ENCODE measurements around the gene ARSI.
A peak's percentile ranks its signal among the peaks of the same experiment; 100 is the strongest.

Gene ARSI

GRCh38 chr5:150264667-150265603, 37.8 kb downstream of the ARSI start:
- Histone ChIP-seq H3K9ac (ENCODE audit: low read length in 2 of 2) (no peak overlapping the region), H3K4me1 (ENCODE audit: control insufficient read depth, insufficient read depth, low read length) (peaks cover 13% of the 10 kb centered on the region), H3K27me3 (ENCODE audit: control insufficient read depth in 1 of 2, insufficient read depth in 2 of 2, low read length in 2 of 2) (no peaks in the 10 kb centered on the region), H3K27ac (ENCODE audit: low read length) (no peak overlapping the region), H3K4me3 (ENCODE audit: low read length in 2 of 2) (no peak overlapping the region), H3K9me3 (ENCODE audit: control insufficient read depth in 2 of 2, low read length in 2 of 2) (no peaks in the 10 kb centered on the region), H3K36me3 (ENCODE audit: control insufficient read depth in 2 of 2, insufficient read depth in 2 of 2, low read length in 2 of 2) (no peaks in the 10 kb centered on the region)

GRCh38 chr5:150263801-150264621, 38.7 kb downstream of the ARSI start:
- peak overlapping the region in 1 of 2 donors; percentile 55 for H3K9ac ChIP-seq (ENCODE audit: low read length in 2 of 2)

GRCh38 chr5:150263375-150263775, 39.3 kb downstream of the ARSI start:
- Histone ChIP-seq H3K9ac (ENCODE audit: low read length in 2 of 2) (peak overlapping the region in 1 of 2 donors; percentile 21), H3K9me3 (ENCODE audit: control insufficient read depth in 2 of 2, low read length in 2 of 2) (no peaks in the 10 kb centered on the region), H3K27ac (ENCODE audit: low read length) (no peak overlapping the region), H3K36me3 (ENCODE audit: control insufficient read depth in 2 of 2, insufficient read depth in 2 of 2, low read length in 2 of 2) (no peaks in the 10 kb centered on the region), H3K27me3 (ENCODE audit: control insufficient read depth in 1 of 2, insufficient read depth in 2 of 2, low read length in 2 of 2) (no peaks in the 10 kb centered on the region), H3K4me1 (ENCODE audit: control insufficient read depth, insufficient read depth, low read length) (peaks cover 13% of the 10 kb centered on the region), H3K4me3 (ENCODE audit: low read length in 2 of 2) (peak overlapping the region in 1 of 2 donors; percentile 22)

More at GRCh38 chr5:150263801-150264621, 38.7 kb downstream of the ARSI start:
- no peaks in the 10 kb centered on the region for H3K27me3 ChIP-seq (ENCODE audit: control insufficient read depth in 1 of 2, insufficient read depth in 2 of 2, low read length in 2 of 2)
- H3K4me3 ChIP-seq (ENCODE audit: low read length in 2 of 2), result peak overlapping the region in 1 of 2 donors; percentile 22
- no peak overlapping the region for H3K27ac ChIP-seq (ENCODE audit: low read length)
- H3K4me1 ChIP-seq (ENCODE audit: control insufficient read depth, insufficient read depth, low read length), result peaks cover 13% of the 10 kb centered on the region
- no peaks in the 10 kb centered on the region for H3K36me3 ChIP-seq (ENCODE audit: control insufficient read depth in 2 of 2, insufficient read depth in 2 of 2, low read length in 2 of 2)
- no peaks in the 10 kb centered on the region for H3K9me3 ChIP-seq (ENCODE audit: control insufficient read depth in 2 of 2, low read length in 2 of 2)

- Histone ChIP-seq H3K27ac (ENCODE audit: low read length) (no peak overlapping the region), H3K27me3 (ENCODE audit: control insufficient read depth in 1 of 2, insufficient read depth in 2 of 2, low read length in 2 of 2) (no peaks in the 10 kb centered on the region), H3K9me3 (ENCODE audit: control insufficient read depth in 2 of 2, low read length in 2 of 2) (no peaks in the 10 kb centered on the region)
Measured at GRCh38 chr5:150262502-150262901, 40.2 kb downstream of the ARSI start.

GRCh38 chr5:150261231-150261630, 41.5 kb downstream of the ARSI start:
- H3K27ac ChIP-seq (ENCODE audit: low read length), result no peak overlapping the region
- H3K27me3 ChIP-seq (ENCODE audit: control insufficient read depth in 1 of 2, insufficient read depth in 2 of 2, low read length in 2 of 2), result no peaks in the 10 kb centered on the region
- H3K4me1 ChIP-seq (ENCODE audit: control insufficient read depth, insufficient read depth, low read length), result peaks cover 13% of the 10 kb centered on the region

More at GRCh38 chr5:150262502-150262901, 40.2 kb downstream of the ARSI start:
- H3K4me1 ChIP-seq (ENCODE audit: control insufficient read depth, insufficient read depth, low read length), result peaks cover 13% of the 10 kb centered on the region
- H3K4me3 ChIP-seq (ENCODE audit: low read length in 2 of 2), result no peak overlapping the region
- H3K36me3 ChIP-seq (ENCODE audit: control insufficient read depth in 2 of 2, insufficient read depth in 2 of 2, low read length in 2 of 2), result no peaks in the 10 kb centered on the region
- no peak overlapping the region for H3K9ac ChIP-seq (ENCODE audit: low read length in 2 of 2)

GRCh38 chr5:150258130-150258529, 44.6 kb downstream of the ARSI start:
- Histone ChIP-seq H3K4me1 (ENCODE audit: control insufficient read depth, insufficient read depth, low read length) (peaks cover 2% of the 10 kb centered on the region), H3K27me3 (ENCODE audit: control insufficient read depth in 1 of 2, insufficient read depth in 2 of 2, low read length in 2 of 2) (no peaks in the 10 kb centered on the region), H3K36me3 (ENCODE audit: control insufficient read depth in 2 of 2, insufficient read depth in 2 of 2, low read length in 2 of 2) (no peaks in the 10 kb centered on the region), H3K4me3 (ENCODE audit: low read length in 2 of 2) (no peak overlapping the region), H3K9ac (ENCODE audit: low read length in 2 of 2) (no peak overlapping the region), H3K27ac (ENCODE audit: low read length) (no peak overlapping the region), H3K9me3 (ENCODE audit: control insufficient read depth in 2 of 2, low read length in 2 of 2) (no peaks in the 10 kb centered on the region)

More at GRCh38 chr5:150261231-150261630, 41.5 kb downstream of the ARSI start:
- H3K4me3 ChIP-seq (ENCODE audit: low read length in 2 of 2), result no peak overlapping the region
- no peaks in the 10 kb centered on the region for H3K36me3 ChIP-seq (ENCODE audit: control insufficient read depth in 2 of 2, insufficient read depth in 2 of 2, low read length in 2 of 2)
- no peak overlapping the region for H3K9ac ChIP-seq (ENCODE audit: low read length in 2 of 2)
- no peaks in the 10 kb centered on the region for H3K9me3 ChIP-seq (ENCODE audit: control insufficient read depth in 2 of 2, low read length in 2 of 2)

- Histone ChIP-seq H3K27me3 (ENCODE audit: control insufficient read depth in 1 of 2, insufficient read depth in 2 of 2, low read length in 2 of 2) (no peaks in the 10 kb centered on the region), H3K4me3 (ENCODE audit: low read length in 2 of 2) (no peak overlapping the region), H3K9me3 (ENCODE audit: control insufficient read depth in 2 of 2, low read length in 2 of 2) (no peaks in the 10 kb centered on the region), H3K27ac (ENCODE audit: low read length) (no peak overlapping the region), H3K36me3 (ENCODE audit: control insufficient read depth in 2 of 2, insufficient read depth in 2 of 2, low read length in 2 of 2) (no peaks in the 10 kb centered on the region), H3K9ac (ENCODE audit: low read length in 2 of 2) (no peak overlapping the region), H3K4me1 (ENCODE audit: control insufficient read depth, insufficient read depth, low read length) (no peaks in the 10 kb centered on the region)
Measured at GRCh38 chr5:150257424-150257823, 45.3 kb downstream of the ARSI start.

- no peaks in the 10 kb centered on the region for H3K9me3 ChIP-seq (ENCODE audit: control insufficient read depth in 2 of 2, low read length in 2 of 2)
- H3K9ac ChIP-seq (ENCODE audit: low read length in 2 of 2), result no peak overlapping the region
- no peaks in the 10 kb centered on the region for H3K4me1 ChIP-seq (ENCODE audit: control insufficient read depth, insufficient read depth, low read length)
- no peak overlapping the region for H3K27ac ChIP-seq (ENCODE audit: low read length)
- no peaks in the 10 kb centered on the region for H3K36me3 ChIP-seq (ENCODE audit: control insufficient read depth in 2 of 2, insufficient read depth in 2 of 2, low read length in 2 of 2)
- no peaks in the 10 kb centered on the region for H3K27me3 ChIP-seq (ENCODE audit: control insufficient read depth in 1 of 2, insufficient read depth in 2 of 2, low read length in 2 of 2)
- H3K4me3 ChIP-seq (ENCODE audit: low read length in 2 of 2), result no peak overlapping the region
Measured at GRCh38 chr5:150256410-150257064, 46.2 kb downstream of the ARSI start.

- Histone ChIP-seq H3K9ac (ENCODE audit: low read length in 2 of 2) (no peak overlapping the region), H3K27me3 (ENCODE audit: control insufficient read depth in 1 of 2, insufficient read depth in 2 of 2, low read length in 2 of 2) (no peaks in the 10 kb centered on the region), H3K9me3 (ENCODE audit: control insufficient read depth in 2 of 2, low read length in 2 of 2) (no peaks in the 10 kb centered on the region)
Measured at GRCh38 chr5:150255659-150256409, 46.9 kb downstream of the ARSI start.

GRCh38 chr5:150254774-150255173, 47.9 kb downstream of the ARSI start:
- Histone ChIP-seq H3K36me3 (ENCODE audit: control insufficient read depth in 2 of 2, insufficient read depth in 2 of 2, low read length in 2 of 2) (no peaks in the 10 kb centered on the region), H3K4me3 (ENCODE audit: low read length in 2 of 2) (no peak overlapping the region), H3K27me3 (ENCODE audit: control insufficient read depth in 1 of 2, insufficient read depth in 2 of 2, low read length in 2 of 2) (no peaks in the 10 kb centered on the region), H3K9me3 (ENCODE audit: control insufficient read depth in 2 of 2, low read length in 2 of 2) (no peaks in the 10 kb centered on the region), H3K4me1 (ENCODE audit: control insufficient read depth, insufficient read depth, low read length) (no peaks in the 10 kb centered on the region), H3K27ac (ENCODE audit: low read length) (no peak overlapping the region), H3K9ac (ENCODE audit: low read length in 2 of 2) (no peak overlapping the region)

More at GRCh38 chr5:150255659-150256409, 46.9 kb downstream of the ARSI start:
- H3K4me3 ChIP-seq (ENCODE audit: low read length in 2 of 2), result no peak overlapping the region
- H3K27ac ChIP-seq (ENCODE audit: low read length), result no peak overlapping the region
- no peaks in the 10 kb centered on the region for H3K36me3 ChIP-seq (ENCODE audit: control insufficient read depth in 2 of 2, insufficient read depth in 2 of 2, low read length in 2 of 2)
- H3K4me1 ChIP-seq (ENCODE audit: control insufficient read depth, insufficient read depth, low read length), result no peaks in the 10 kb centered on the region
